Urinary bladder (tissue), 4 donors: ENCODE measurements around the gene SEM1. TPM values are rescaled to one million over a fixed set of nuclear protein-coding genes. Genes with fewer than 3 reads are reported as not detected.
"Not testable (repeated sequence)": the region's sequence is repeated elsewhere in the genome, so short reads cannot be mapped to it uniquely, and the experiment has no call there.

ENCODE experiments used
- DNase-seq: peaks from one replicate; pipeline ENCODE4 v3.0.0-alpha.2; 2015; ENCODE audit errors: extremely low spot score
- H3K27ac ChIP-seq: one replicate; pipeline ENCODE4 v1.5.1; 2013; ENCODE audit warnings: low read depth, mild to moderate bottlenecking, moderate library complexity
- H3K36me3 ChIP-seq: one replicate; pipeline ENCODE4 v1.6.1; 2013; ENCODE audit warnings: mild to moderate bottlenecking, moderate library complexity; ENCODE audit not compliant: insufficient read depth
- H3K4me1 ChIP-seq: one replicate; pipeline ENCODE4 v1.6.1; 2013; ENCODE audit warnings: mild to moderate bottlenecking, moderate library complexity; ENCODE audit not compliant: insufficient read depth
- H3K4me3 ChIP-seq: one replicate; pipeline ENCODE4 v1.5.1; 2013; ENCODE audit warnings: low read depth, low read length
- WGBS: extraction: QIAGEN DNeasy Blood & Tissue Kit; methylation state at CpG from one replicate; pipeline ENCODE4 v1.1.7; 2013; 5-methylcytosine and 5-hydroxymethylcytosine counted together
- polyA plus RNA-seq: library from polyadenylated mRNA; stranded (reverse); fragments of 200-250 nt; gene quantifications from one replicate; pipeline ENCODE4 v1.2.3, GENCODE V29; 2013
- total RNA-seq: library from RNA; depleted of rRNA; stranded (reverse); fragments of >200 nt; gene quantifications from one replicate; pipeline ENCODE4 v1.2.3, GENCODE V29; 2014
- donor health status: healthy with polysubstance abuse.
- donor health status: healthy.

SEM1 gene
- total and polyA plus RNA-seq, 2 donors, result 52.2 to 69.6 TPM

DNA sequence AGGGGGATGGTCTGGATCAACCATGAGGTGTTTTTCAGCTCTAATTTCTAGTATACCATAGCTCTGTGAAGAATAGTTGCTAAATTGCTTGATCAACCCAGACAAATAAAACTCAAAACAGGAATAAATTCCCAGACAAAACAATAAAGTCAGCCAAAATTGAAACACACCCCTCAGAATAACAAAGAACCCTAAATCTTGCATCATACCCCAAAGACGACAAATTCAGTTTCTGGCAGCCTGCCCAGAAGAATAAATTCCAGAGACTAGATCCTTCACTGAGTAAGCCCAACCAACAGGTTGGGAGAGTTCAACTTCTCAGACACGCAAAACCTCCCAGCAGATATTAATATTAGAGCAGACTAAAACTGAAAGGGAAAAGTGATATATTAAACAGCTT, 11.2 kb upstream of the SEM1 start:
- Histone ChIP-seq H3K27ac (no peak overlapping the region), H3K4me3 (no peak overlapping the region), H3K4me1 (no peaks in the 10 kb centered on the region), H3K36me3 (no peaks in the 10 kb centered on the region)
- DNase-seq, result no peak
- 19% methylated on average over 2 of the region's 2 CpGs for WGBS

DNA sequence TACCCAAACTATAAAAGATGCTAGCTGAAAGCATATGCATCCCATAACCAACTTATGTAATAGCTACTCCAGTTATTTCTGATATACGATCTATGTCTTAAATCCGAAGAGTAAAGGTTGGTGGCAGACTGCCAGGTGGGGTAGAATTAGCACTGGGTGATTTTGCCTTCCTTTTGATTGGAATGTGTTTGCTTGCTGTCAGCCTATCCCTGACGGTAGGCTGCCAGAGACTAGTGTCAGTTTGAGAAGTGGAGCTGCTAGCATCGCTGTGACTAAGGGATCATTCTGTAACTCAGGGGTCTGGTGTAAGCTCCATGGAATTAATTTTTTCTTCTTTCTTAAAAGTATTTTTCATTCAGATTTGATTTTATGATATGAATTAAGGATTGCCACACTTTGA, 9.5 kb upstream of the SEM1 start:
- no peak for DNase-seq
- H3K4me3 ChIP-seq, result no peak overlapping the region
- no peak overlapping the region for H3K27ac ChIP-seq
- WGBS, result 22% methylated on average over 4 of the region's 4 CpGs
- no peaks in the 10 kb centered on the region for H3K4me1 ChIP-seq
- H3K36me3 ChIP-seq, result no peaks in the 10 kb centered on the region

- no peak overlapping the region for H3K4me3 ChIP-seq
- H3K27ac ChIP-seq, result no peak overlapping the region
- H3K4me1 ChIP-seq, result no peaks in the 10 kb centered on the region
- 58% methylated on average over 3 of the region's 3 CpGs for WGBS
- no peak for DNase-seq
- no peaks in the 10 kb centered on the region for H3K36me3 ChIP-seq
Observed at GRCh38 chr7:96718107-96719003, 8.7 kb upstream of the SEM1 start.

GRCh38 chr7:96713037-96713436, 3.4 kb upstream of the SEM1 start:
- Histone ChIP-seq H3K27ac (no peak overlapping the region), H3K4me3 (no peak overlapping the region), H3K36me3 (no peaks in the 10 kb centered on the region), H3K4me1 (peaks cover under 1% of the 10 kb centered on the region)
- no peak for DNase-seq
- whole genome bisulfite sequencing, result 82% methylated on average over 3 of the region's 3 CpGs

GRCh38 chr7:96710544-96710943, 898 bp upstream of the SEM1 start:
- Histone ChIP-seq H3K27ac (no peak overlapping the region), H3K36me3 (no peaks in the 10 kb centered on the region), H3K4me3 (no peak overlapping the region), H3K4me1 (peaks cover 2% of the 10 kb centered on the region)
- 90% methylated on average over 2 of the region's 2 CpGs for WGBS
- no peak for DNase-seq

DNA sequence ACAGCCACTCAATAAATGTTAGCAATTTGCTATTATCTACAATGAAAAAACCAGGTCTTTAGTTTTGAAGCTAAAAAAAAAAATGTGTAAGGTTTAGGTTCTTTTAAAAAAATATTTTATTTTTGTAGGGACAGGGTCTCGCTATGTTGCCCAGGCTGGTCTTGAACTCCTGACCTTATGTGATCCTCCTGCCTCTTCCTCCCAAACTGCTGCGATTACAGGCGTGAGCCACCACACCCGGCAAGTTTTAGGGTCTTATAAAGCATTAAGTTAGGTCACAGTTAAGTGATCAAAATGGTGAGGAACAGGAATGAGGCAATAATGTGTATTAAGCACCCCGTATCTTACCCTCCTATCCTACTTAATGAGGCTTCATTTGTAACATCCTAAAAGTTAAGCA, 774 bp downstream of the SEM1 start:
- Histone ChIP-seq H3K36me3 (no peaks in the 10 kb centered on the region), H3K4me1 (peaks cover 2% of the 10 kb centered on the region), H3K27ac (no peak overlapping the region), H3K4me3 (peak overlapping the region; percentile 76)
- DNase-seq, result no peak
- 51% methylated on average over 5 of the region's 5 CpGs for WGBS

DNA sequence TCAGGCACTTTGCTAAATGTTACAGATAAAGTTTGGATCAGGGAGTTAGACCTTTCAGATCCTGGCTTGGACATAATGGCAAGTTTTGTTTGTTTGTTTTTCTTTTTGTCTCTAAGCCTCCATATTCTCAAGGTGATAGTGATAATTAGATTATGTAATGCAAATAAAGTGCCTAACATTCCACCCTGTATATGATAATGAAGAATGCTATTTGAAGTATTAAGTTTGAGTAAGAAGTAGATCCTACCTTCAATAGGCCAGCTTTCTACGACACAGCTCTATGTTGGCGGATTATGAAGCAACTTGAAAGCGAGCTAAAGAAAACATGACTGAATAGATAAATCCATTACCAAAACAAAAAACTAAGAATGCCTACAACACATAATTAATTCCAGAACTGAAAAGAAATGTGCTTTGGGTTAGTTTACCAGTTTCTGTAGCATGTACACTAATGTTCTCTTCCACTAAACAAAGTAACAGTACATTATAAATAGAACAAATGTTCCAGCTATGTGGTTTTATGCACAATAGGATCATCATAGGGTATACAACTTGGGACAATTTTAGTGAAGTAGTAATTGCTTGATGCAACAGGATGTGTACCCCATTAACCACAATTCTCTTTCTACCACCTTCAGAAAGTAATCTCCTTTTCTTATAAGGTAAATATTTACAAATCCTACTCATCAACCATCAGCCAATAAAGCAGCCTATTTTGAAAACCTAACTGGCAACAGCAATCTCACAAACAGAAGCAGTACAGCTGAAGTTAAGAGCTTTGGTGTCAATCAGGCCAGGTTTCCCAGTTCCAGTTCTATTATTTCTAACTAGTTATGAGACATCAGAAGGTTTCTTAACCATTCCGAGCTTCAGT, 1.5 kb downstream of the SEM1 start:
- no peak for DNase-seq
- peaks cover 2% of the 10 kb centered on the region for H3K4me1 ChIP-seq
- no peak overlapping the region for H3K27ac ChIP-seq
- H3K4me3 ChIP-seq, result peak overlapping the region; percentile 76
- WGBS, result 93% methylated on average over 4 of the region's 4 CpGs
- peaks cover 3% of the 10 kb centered on the region for H3K36me3 ChIP-seq

DNA sequence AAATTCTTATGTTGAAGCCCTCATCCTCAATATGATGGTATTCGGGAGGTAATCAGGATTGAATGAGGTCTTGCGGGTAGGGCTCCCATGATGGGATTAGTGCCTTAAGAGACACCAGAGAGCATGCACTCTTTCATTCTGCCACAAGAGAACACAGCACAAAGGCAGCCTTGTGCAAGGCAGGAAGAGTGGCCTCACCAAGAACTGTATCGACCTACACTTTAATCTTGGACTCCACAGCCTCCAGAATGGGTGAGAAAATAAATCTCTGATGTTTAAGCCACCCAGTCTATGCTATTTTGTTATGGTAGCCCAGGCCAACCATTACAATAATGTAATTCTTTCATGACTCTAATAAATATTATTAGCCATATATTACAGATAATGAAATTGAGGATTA, 8.4 kb downstream of the SEM1 start:
- WGBS, result 89% methylated on average over 3 of the region's 3 CpGs
- Histone ChIP-seq H3K36me3 (peaks cover 3% of the 10 kb centered on the region), H3K27ac (no peak overlapping the region), H3K4me3 (no peak overlapping the region), H3K4me1 (no peaks in the 10 kb centered on the region)
- DNase-seq, result no peak

- peaks cover 3% of the 10 kb centered on the region for H3K36me3 ChIP-seq
- no peak for DNase-seq
Observed at GRCh38 chr7:96700516-96700915, 9.1 kb downstream of the SEM1 start.

GRCh38 chr7:96699219-96699871, 10.3 kb downstream of the SEM1 start:
- no peak for DNase-seq
- WGBS, result 93% methylated on average over 4 of the region's 4 CpGs
- H3K4me3 ChIP-seq, result no peak overlapping the region
- no peak overlapping the region for H3K27ac ChIP-seq
- H3K36me3 ChIP-seq, result peaks cover 3% of the 10 kb centered on the region
- no peaks in the 10 kb centered on the region for H3K4me1 ChIP-seq

More at GRCh38 chr7:96700516-96700915, 9.1 kb downstream of the SEM1 start:
- Histone ChIP-seq H3K4me1 (no peaks in the 10 kb centered on the region), H3K27ac (no peak overlapping the region), H3K4me3 (no peak overlapping the region)
- 95% methylated on average over 2 of the region's 2 CpGs for WGBS

DNA sequence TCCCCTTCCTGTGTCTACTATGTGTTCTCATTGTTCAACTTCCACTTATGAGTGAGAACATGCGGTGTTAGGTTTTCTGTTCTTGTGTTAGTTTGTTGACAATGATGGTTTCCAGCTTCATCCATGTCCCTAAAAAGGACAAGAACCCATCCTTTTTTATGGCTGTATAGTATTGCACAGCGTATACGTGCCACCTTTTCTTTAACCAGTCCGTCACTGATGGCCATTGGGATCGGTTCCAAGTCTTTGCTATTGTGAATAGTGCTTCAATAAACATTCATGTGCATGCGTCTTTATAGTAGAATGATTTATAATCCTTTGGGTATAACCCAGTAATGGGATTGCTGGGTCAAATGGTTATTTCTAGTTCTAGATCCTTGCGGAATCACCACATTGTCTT, 11.2 kb downstream of the SEM1 start:
- H3K4me1 ChIP-seq, H3K36me3 ChIP-seq, H3K4me3 ChIP-seq, H3K27ac ChIP-seq, DNase-seq: not testable (repeated sequence)
- WGBS, result 90% methylated on average over 7 of the region's 7 CpGs

GRCh38 chr7:96697822-96698221, 11.8 kb downstream of the SEM1 start:
- WGBS, result 76% methylated on average over 3 of the region's 3 CpGs
- Histone ChIP-seq H3K4me3 (no peak overlapping the region), H3K4me1 (no peaks in the 10 kb centered on the region), H3K36me3 (no peaks in the 10 kb centered on the region), H3K27ac (no peak overlapping the region)
- no peak for DNase-seq

DNA sequence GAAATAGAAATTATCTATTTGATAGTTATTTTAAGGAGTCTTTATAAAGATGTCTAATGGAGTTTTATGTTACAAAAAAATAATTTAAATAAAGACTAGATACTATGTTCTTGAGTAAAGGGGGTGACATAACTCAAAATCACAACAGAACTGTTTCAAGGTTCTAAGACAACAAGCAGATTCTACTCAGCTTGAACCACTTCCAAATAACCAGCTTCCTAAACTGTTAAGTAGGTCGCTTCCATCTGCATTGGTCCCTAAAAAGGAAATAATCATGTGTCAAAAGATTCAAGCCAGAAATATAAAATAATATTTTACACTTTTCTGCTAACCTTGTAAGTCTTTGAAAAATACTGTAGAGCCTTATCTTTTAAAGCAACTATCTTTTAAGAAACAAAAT, 14.1 kb downstream of the SEM1 start:
- 78% methylated on average over 1 of the region's 1 CpG for WGBS
- no peak overlapping the region for H3K4me3 ChIP-seq
- no peaks in the 10 kb centered on the region for H3K4me1 ChIP-seq
- DNase-seq, result no peak
- H3K27ac ChIP-seq, result no peak overlapping the region
- H3K36me3 ChIP-seq, result no peaks in the 10 kb centered on the region
